Trophoblast cell (in vitro differentiated cells and primary cell): Measurements from ENCODE around the gene STK33.

Experiments
- DNase-seq, 2 donors: peaks; one replicate each; pipeline ENCODE4 v3.0.0-alpha.2; 2016
- H2AFZ ChIP-seq: 2 replicates; pipeline ENCODE4 v1.6.1; 2013; ENCODE audit warnings: low read length, moderate library complexity, mild to moderate bottlenecking; ENCODE audit not compliant: insufficient read depth, poor library complexity
- H2AK5ac ChIP-seq: 2 replicates; pipeline ENCODE4 v1.6.1; 2013; ENCODE audit warnings: mild to moderate bottlenecking, low read length
- H2BK120ac ChIP-seq: 2 replicates; pipeline ENCODE4 v1.6.1; 2013; ENCODE audit warnings: low read length, mild to moderate bottlenecking, moderate library complexity; ENCODE audit not compliant: insufficient read depth, poor library complexity
- H2BK12ac ChIP-seq: 2 replicates; pipeline ENCODE4 v1.6.1; 2013; ENCODE audit warnings: mild to moderate bottlenecking, low read length, moderate library complexity
- H2BK5ac ChIP-seq: 2 replicates; pipeline ENCODE4 v1.6.1; 2013; ENCODE audit warnings: low read length, low read depth, moderate library complexity, mild to moderate bottlenecking; ENCODE audit not compliant: poor library complexity
- H3K14ac ChIP-seq: 2 replicates; pipeline ENCODE4 v1.6.1; 2013; ENCODE audit warnings: mild to moderate bottlenecking, low read length
- H3K18ac ChIP-seq: 2 replicates; pipeline ENCODE4 v1.6.1; 2013; ENCODE audit warnings: mild to moderate bottlenecking, low read length
- H3K23ac ChIP-seq: 2 replicates; pipeline ENCODE4 v1.6.1; 2013; ENCODE audit warnings: low read length
- H3K27ac ChIP-seq: 2 replicates; pipeline ENCODE4 v1.5.1; 2013; ENCODE audit warnings: low read depth, mild to moderate bottlenecking, inconsistent platforms, low read length, moderate library complexity
- H3K27me3 ChIP-seq: 2 replicates; pipeline ENCODE4 v1.6.1; 2013; ENCODE audit warnings: inconsistent platforms, mild to moderate bottlenecking, low read length, moderate library complexity; ENCODE audit not compliant: insufficient read depth
- H3K36me3 ChIP-seq, 2 experiments: 1 replicate in 1 of 2; 2 replicates in 1 of 2; pipeline ENCODE4 v1.6.1; 2013; ENCODE audit warnings: low read length in 2 of 2, mild to moderate bottlenecking in 2 of 2, moderate library complexity in 1 of 2; ENCODE audit not compliant: insufficient read depth in 2 of 2, control insufficient read depth in 1 of 2
- H3K4ac ChIP-seq: 2 replicates; pipeline ENCODE4 v1.6.1; 2013; ENCODE audit warnings: low read depth, mild to moderate bottlenecking, low read length, moderate library complexity
- H3K4me1 ChIP-seq, 2 experiments: 1 replicate in 1 of 2; 2 replicates in 1 of 2; pipeline ENCODE4 v1.6.1; 2013; ENCODE audit warnings: low read length in 2 of 2, mild to moderate bottlenecking in 2 of 2, moderate library complexity in 1 of 2; ENCODE audit not compliant: insufficient read depth in 2 of 2, control insufficient read depth in 1 of 2
- H3K4me2 ChIP-seq: 2 replicates; pipeline ENCODE4 v1.6.1; 2013; ENCODE audit warnings: inconsistent platforms, mild to moderate bottlenecking, low read length, moderate library complexity
- H3K4me3 ChIP-seq: 2 replicates; pipeline ENCODE4 v1.5.1; 2013; ENCODE audit warnings: mild to moderate bottlenecking, low read depth, low read length, inconsistent platforms
- H3K79me1 ChIP-seq: one replicate; pipeline ENCODE4 v1.6.1; 2013; ENCODE audit warnings: low read length
- H3K79me2 ChIP-seq: 2 replicates; pipeline ENCODE4 v1.6.1; 2013; ENCODE audit warnings: low read length, mild to moderate bottlenecking; ENCODE audit not compliant: control insufficient read depth, insufficient read depth, poor library complexity
- H3K9ac ChIP-seq: 2 replicates; pipeline ENCODE4 v1.6.1; 2013; ENCODE audit warnings: mild to moderate bottlenecking, low read length
- H3K9me3 ChIP-seq: 2 replicates; pipeline ENCODE4 v1.6.1; 2013; ENCODE audit warnings: low read depth, mild to moderate bottlenecking, control low read depth, inconsistent platforms, low read length; ENCODE audit not compliant: insufficient read depth
- H4K12ac ChIP-seq: 2 replicates; pipeline ENCODE4 v1.6.1; 2013; ENCODE audit warnings: low read depth, mild to moderate bottlenecking, low read length, moderate library complexity
- H4K8ac ChIP-seq: 2 replicates; pipeline ENCODE4 v1.6.1; 2013; ENCODE audit warnings: low read depth, mild to moderate bottlenecking, low read length, moderate library complexity
- H4K91ac ChIP-seq: one replicate; pipeline ENCODE4 v1.6.1; 2013; ENCODE audit warnings: low read depth, mild to moderate bottlenecking, low read length, moderate library complexity
- WGBS: extraction: QIAGEN DNeasy Blood & Tissue Kit; methylation state at CpG from one replicate; pipeline ENCODE4 v1.1.7; 2013; ENCODE audit warnings: missing lambda C conversion rate; ENCODE audit not compliant: insufficient read length, insufficient coverage; ENCODE audit errors: extremely low coverage; 5-methylcytosine and 5-hydroxymethylcytosine counted together

Gene STK33

GRCh38 chr11:8545698-8546366 lies 48.2 kb downstream of the STK33 start:
- no CpG with 5 or more reads among the region's 4 CpGs for WGBS

DNA sequence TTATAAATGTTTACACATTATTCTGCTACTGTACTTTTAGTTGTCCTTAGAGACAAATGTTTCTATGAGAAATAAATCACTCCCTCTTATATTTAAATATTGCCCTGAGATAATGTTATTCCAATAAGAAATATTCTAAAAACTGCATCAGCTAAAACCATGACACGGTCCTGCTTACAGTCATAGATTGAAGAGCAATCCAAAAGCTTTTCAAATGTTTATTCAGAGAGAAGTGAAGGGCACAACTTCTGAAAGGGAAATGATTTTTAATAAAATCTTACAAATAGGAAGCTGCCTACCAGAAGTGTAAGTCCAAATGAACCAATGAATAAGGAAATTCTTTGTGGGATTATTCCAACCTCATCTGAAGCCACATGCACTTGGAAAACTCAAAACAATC lies 49.2 kb downstream of the STK33 start:
- Histone ChIP-seq H3K4me3 (no peak overlapping the region), H3K23ac (no peak overlapping the region), H3K9me3 (no peaks in the 10 kb centered on the region), H4K12ac (no peak overlapping the region), H3K14ac (no peak overlapping the region), H3K27me3 (no peaks in the 10 kb centered on the region), H4K8ac (no peak overlapping the region), H4K91ac (no peak overlapping the region), H2BK120ac (no peak overlapping the region), H3K4ac (no peak overlapping the region), H3K9ac (no peak overlapping the region), H3K79me1 (no peaks in the 10 kb centered on the region), H3K27ac (no peak overlapping the region), H3K18ac (no peak overlapping the region), H2BK5ac (no peak overlapping the region), H3K4me1 (no peaks in the 10 kb centered on the region), H2BK12ac (no peak overlapping the region), H3K79me2 (no peaks in the 10 kb centered on the region), H3K36me3 (no peaks in the 10 kb centered on the region), H3K4me2 (no peak overlapping the region), H2AK5ac (no peak overlapping the region), H2AFZ (no peak overlapping the region)
- no peak for DNase-seq
- no CpG with 5 or more reads among the region's 1 CpG for WGBS

More at GRCh38 chr11:8545698-8546366, 48.2 kb downstream of the STK33 start:
- no peak overlapping the region for H3K4ac ChIP-seq
- H3K27ac ChIP-seq: no peak overlapping the region
- no peak overlapping the region for H2BK12ac ChIP-seq
- H2BK5ac ChIP-seq: no peak overlapping the region
- H2AK5ac ChIP-seq: no peak overlapping the region
- H3K79me2 ChIP-seq: no peaks in the 10 kb centered on the region
- no peak overlapping the region for H2BK120ac ChIP-seq
- H3K14ac ChIP-seq: no peak overlapping the region
- no peaks in the 10 kb centered on the region for H3K79me1 ChIP-seq
- H3K18ac ChIP-seq: no peak overlapping the region
- H3K9me3 ChIP-seq: no peaks in the 10 kb centered on the region
- no peaks in the 10 kb centered on the region for H3K4me1 ChIP-seq
- no peaks in the 10 kb centered on the region for H3K36me3 ChIP-seq
- peak in 1 of 2 donors; percentile 37 for DNase-seq
- no peak overlapping the region for H4K8ac ChIP-seq
- no peaks in the 10 kb centered on the region for H3K27me3 ChIP-seq
- no peak overlapping the region for H3K23ac ChIP-seq
- H4K12ac ChIP-seq: no peak overlapping the region
- H3K9ac ChIP-seq: no peak overlapping the region
- no peak overlapping the region for H3K4me3 ChIP-seq
- H4K91ac ChIP-seq: no peak overlapping the region
- no peak overlapping the region for H3K4me2 ChIP-seq
- H2AFZ ChIP-seq: no peak overlapping the region

GRCh38 chr11:8543278-8543677 lies 50.8 kb downstream of the STK33 start:
- Histone ChIP-seq H3K18ac (no peak overlapping the region), H3K36me3 (no peaks in the 10 kb centered on the region), H3K4me1 (no peaks in the 10 kb centered on the region), H4K8ac (no peak overlapping the region), H3K23ac (no peak overlapping the region), H2BK5ac (no peak overlapping the region), H2AK5ac (no peak overlapping the region), H4K91ac (no peak overlapping the region), H3K14ac (no peak overlapping the region), H3K27ac (no peak overlapping the region), H3K27me3 (no peaks in the 10 kb centered on the region), H2BK120ac (no peak overlapping the region), H3K9me3 (no peaks in the 10 kb centered on the region), H4K12ac (no peak overlapping the region), H3K9ac (no peak overlapping the region), H3K4me2 (no peak overlapping the region), H2BK12ac (no peak overlapping the region), H3K79me2 (no peaks in the 10 kb centered on the region), H3K4me3 (no peak overlapping the region), H3K4ac (no peak overlapping the region), H3K79me1 (no peaks in the 10 kb centered on the region), H2AFZ (no peak overlapping the region)
- DNase-seq: no peak
- no CpG with 5 or more reads among the region's 1 CpG for WGBS

DNA sequence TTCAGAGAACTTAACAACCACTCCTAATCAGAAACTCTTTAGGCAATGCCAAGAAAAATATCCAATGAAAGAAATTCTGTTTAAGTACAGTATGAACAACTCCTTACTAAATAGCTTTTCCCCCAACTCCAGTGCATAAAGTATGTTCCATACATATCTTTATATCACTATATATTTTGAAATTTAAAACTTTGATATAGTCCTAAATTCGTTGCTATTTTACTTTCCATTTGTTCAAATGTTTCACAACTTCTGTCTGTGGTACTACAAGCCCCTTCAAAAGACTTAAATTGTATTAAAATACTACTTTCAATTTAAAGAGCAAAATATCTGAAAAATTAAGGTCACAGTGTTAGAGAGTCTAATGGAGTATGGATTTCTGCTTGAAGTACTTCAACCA lies 52.6 kb downstream of the STK33 start:
- Histone ChIP-seq H3K4ac (no peak overlapping the region), H3K4me2 (no peak overlapping the region), H2BK5ac (no peak overlapping the region), H3K14ac (no peak overlapping the region), H4K12ac (no peak overlapping the region), H3K4me3 (no peak overlapping the region), H2AFZ (no peak overlapping the region), H2BK12ac (no peak overlapping the region), H3K36me3 (no peaks in the 10 kb centered on the region), H3K79me1 (no peaks in the 10 kb centered on the region), H3K27ac (no peak overlapping the region), H3K23ac (no peak overlapping the region), H3K27me3 (no peaks in the 10 kb centered on the region), H2BK120ac (no peak overlapping the region), H4K91ac (no peak overlapping the region), H3K18ac (no peak overlapping the region), H3K9me3 (no peaks in the 10 kb centered on the region), H3K4me1 (no peaks in the 10 kb centered on the region), H3K79me2 (no peaks in the 10 kb centered on the region), H3K9ac (no peak overlapping the region), H2AK5ac (no peak overlapping the region), H4K8ac (no peak overlapping the region)
- no CpG with 5 or more reads among the region's 1 CpG for WGBS
- no peak for DNase-seq
